CD4-positive, alpha-beta T cell (primary cell): ENCODE measurements around the gene PKIG. TPM values are rescaled to one million over a fixed set of nuclear protein-coding genes. Genes with fewer than 3 reads are reported as not detected.

Experiments used
- ATAC-seq: fragments of 200-7000 bp; cut with Tn5 transposase; one replicate; pipeline ENCODE4 v1.10.0; 2022; ENCODE audit warnings: mild to moderate bottlenecking; ENCODE audit not compliant: poor library complexity
- CTCF ChIA-PET: fragments of 350-600 bp; sonication (Branson Sonifier 250); formaldehyde crosslinking; loops from one replicate; lab custom pipeline; 2021; ENCODE audit warnings: antibody characterized with exemption, inconsistent platforms; lab: Charles Lee
- POLR2A ChIA-PET: fragments of 350-600 bp; sonication (Branson Sonifier 250); formaldehyde crosslinking; loops from one replicate; lab custom pipeline; 2021; ENCODE audit warnings: antibody characterized with exemption, inconsistent platforms; lab: Charles Lee
- DNase-seq, 14 experiments: peaks; one replicate each; pipeline ENCODE4 v3.0.0-alpha.2; 2013 to 2020; ENCODE audit warnings: mixed read lengths in 2 of 14
- H3K27ac ChIP-seq, 2 donors: one replicate each; pipeline versions ENCODE4 v1.5.1 to v1.7.0; 2013; ENCODE audit warnings: low read length in 2 of 2, low read depth in 1 of 2, mild to moderate bottlenecking in 1 of 2
- H3K27me3 ChIP-seq, 2 experiments: 1 replicate in 1 of 2; 2 replicates in 1 of 2; pipeline versions ENCODE4 v1.6.1 to v1.7.0; 2013; ENCODE audit warnings: low read length in 2 of 2, control low read depth in 1 of 2, mild to moderate bottlenecking in 1 of 2, moderate library complexity in 1 of 2; ENCODE audit not compliant: insufficient read depth in 2 of 2, control insufficient read depth in 1 of 2
- H3K36me3 ChIP-seq: one replicate; pipeline ENCODE4 v1.6.1; 2013; ENCODE audit warnings: low read length, control low read depth; ENCODE audit not compliant: insufficient read depth
- H3K4me1 ChIP-seq: one replicate; pipeline ENCODE4 v1.6.1; 2013; ENCODE audit warnings: low read length, control low read depth; ENCODE audit not compliant: insufficient read depth
- H3K4me3 ChIP-seq: one replicate; pipeline ENCODE4 v1.5.1; 2013; ENCODE audit warnings: mild to moderate bottlenecking, low read length, moderate library complexity
- H3K9me3 ChIP-seq, 2 experiments: 1 replicate in 1 of 2; 2 replicates in 1 of 2; pipeline versions ENCODE4 v1.6.1 to v1.7.0; 2013; ENCODE audit warnings: low read length in 2 of 2, mild to moderate bottlenecking in 2 of 2, control low read depth in 1 of 2, moderate library complexity in 1 of 2; ENCODE audit not compliant: control insufficient read depth in 1 of 2, insufficient read depth in 1 of 2
- H3K27ac Mint-ChIP-seq: one replicate; pipeline ENCODE4 v1.8.0; 2020; ENCODE audit warnings: mixed read lengths
- H3K27me3 Mint-ChIP-seq: one replicate; pipeline ENCODE4 v1.8.0; 2021; ENCODE audit warnings: mixed read lengths
- H3K36me3 Mint-ChIP-seq: one replicate; pipeline ENCODE4 v1.8.0; 2021; ENCODE audit warnings: low read depth, mixed read lengths
- H3K4me1 Mint-ChIP-seq: one replicate; pipeline ENCODE4 v1.8.0; 2021; ENCODE audit warnings: low read depth, mixed read lengths
- H3K4me3 Mint-ChIP-seq: one replicate; pipeline ENCODE4 v1.8.0; 2020; ENCODE audit warnings: mild to moderate bottlenecking, mixed read lengths
- H3K9me3 Mint-ChIP-seq: one replicate; pipeline ENCODE4 v1.8.0; 2020; ENCODE audit warnings: mixed read lengths
- CTCF ChIP-seq: fragments of 200-600 bp; IDR thresholded peaks from one replicate; pipeline ENCODE4 v1.8.0; 2022; ENCODE audit warnings: antibody characterized with exemption, mild to moderate bottlenecking
- intact Hi-C, 2 experiments: fragments of 100-400 bp; cut with DNase I in 1 of 2; cut with micrococcal nuclease in 1 of 2; formaldehyde crosslinking; loops; one replicate each; pipeline versions ENCODE4 v1.15.1 to v1.9.0; 2023 to 2025; cut with DNase I, micrococcal nuclease
- total RNA-seq, 174 experiments: library from RNA in 2 of 174; stranded (reverse) in 2 of 174; gene quantifications; one replicate each; pipeline ENCODE4 v1.2.3 and lab custom pipeline; 2021 to 2026

Gene PKIG
- total RNA-seq, 2 experiments from 2014 or later = 1.7 to 2.4 TPM

DNA sequence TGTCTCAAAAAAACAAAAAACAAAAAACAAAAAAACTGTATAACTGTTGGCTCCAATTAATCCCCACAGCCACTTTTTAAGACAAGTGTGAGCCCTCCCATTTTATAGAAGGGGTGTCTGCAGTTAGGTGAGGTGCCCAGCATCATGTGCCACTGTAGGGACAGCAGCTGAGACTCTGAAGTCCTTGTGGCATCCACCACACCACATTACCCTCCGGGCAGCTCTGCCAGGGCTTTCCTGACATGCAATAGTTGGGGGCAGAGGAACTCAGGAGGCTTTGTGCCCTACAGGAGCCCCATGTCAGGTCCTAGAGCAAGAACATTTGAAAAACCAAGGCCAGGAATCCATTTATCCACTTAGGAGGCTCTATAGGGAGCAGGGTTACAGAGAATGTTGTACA, 17.3 kb downstream of the PKIG start:
- H3K27ac ChIP-seq = no peak overlapping the region
- ChIA-PET CTCF (interaction anchor here (1.3 kb wide), 1 partner anchor 11 kb away, joined by 4 read pairs; no protein-coding TSS in a partner anchor), POLR2A (interaction anchor here (1.0 to 2.1 kb wide), 2 partner anchors 11 to 51 kb away, joined by 3 to 9 read pairs; no protein-coding TSS in a partner anchor)
- no peaks in the 10 kb centered on the region for H3K27me3 ChIP-seq
- DNase-seq (no peak), ATAC-seq (no peak)
- H3K27ac Mint-ChIP-seq = no peak overlapping the region
- no peak overlapping the region for H3K4me3 Mint-ChIP-seq
- peaks cover 19% of the 10 kb centered on the region for H3K4me1 ChIP-seq
- H3K36me3 Mint-ChIP-seq = no peaks in the 10 kb centered on the region
- no peaks in the 10 kb centered on the region for H3K27me3 Mint-ChIP-seq
- no peak overlapping the region for H3K4me3 ChIP-seq
- H3K9me3 ChIP-seq = no peaks in the 10 kb centered on the region
- no peaks in the 10 kb centered on the region for H3K9me3 Mint-ChIP-seq
- no peak for TF ChIP-seq CTCF
- no peaks in the 10 kb centered on the region for H3K36me3 ChIP-seq
- peaks cover 24% of the 10 kb centered on the region for H3K4me1 Mint-ChIP-seq
- intact Hi-C loops = loop anchor here in 1 of 2 experiments (10.0 kb wide), 1 partner anchor 485 kb away; no protein-coding TSS in a partner anchor

DNA sequence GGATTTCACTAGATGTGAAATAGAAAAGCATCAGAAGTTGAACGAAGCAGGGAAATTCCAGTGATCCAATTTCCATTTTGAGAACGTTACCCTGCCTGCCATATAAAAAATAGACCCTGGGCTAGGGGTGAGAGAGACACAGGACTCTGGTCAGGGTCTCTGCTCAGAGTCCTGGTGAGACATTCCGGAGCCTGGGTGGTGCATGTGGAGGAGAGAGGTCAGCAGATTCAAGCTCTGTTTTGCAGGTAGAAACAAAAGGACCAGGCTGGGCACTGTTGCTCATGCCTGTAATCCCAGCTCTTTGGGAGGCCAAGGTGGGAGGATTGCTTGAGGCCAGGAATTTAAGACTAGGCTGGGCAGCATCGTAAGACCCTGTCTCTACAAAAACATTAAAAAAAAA, 17.9 kb downstream of the PKIG start:
- no peak for DNase-seq
- Histone ChIP-seq H3K4me3 (no peak overlapping the region), H3K36me3 (no peaks in the 10 kb centered on the region), H3K9me3 (no peaks in the 10 kb centered on the region), H3K27ac (no peak overlapping the region), H3K4me1 (peaks cover 19% of the 10 kb centered on the region), H3K27me3 (no peaks in the 10 kb centered on the region)
- H3K4me3 Mint-ChIP-seq = no peak overlapping the region
- ATAC-seq = no peak
- H3K36me3 Mint-ChIP-seq = no peaks in the 10 kb centered on the region
- CTCF ChIA-PET = no interaction called here
- POLR2A ChIA-PET = no interaction called here
- no peak overlapping the region for H3K27ac Mint-ChIP-seq
- no peak for TF ChIP-seq CTCF
- intact Hi-C loops = loop anchor here in 1 of 2 experiments (10.0 kb wide), 1 partner anchor 486 kb away; no protein-coding TSS in a partner anchor
- peaks cover 24% of the 10 kb centered on the region for H3K4me1 Mint-ChIP-seq
- H3K27me3 Mint-ChIP-seq = no peaks in the 10 kb centered on the region
- H3K9me3 Mint-ChIP-seq = no peaks in the 10 kb centered on the region

- ATAC-seq (no peak), DNase-seq (no peak)
- Histone ChIP-seq H3K27me3 (no peaks in the 10 kb centered on the region), H3K4me1 (peaks cover 19% of the 10 kb centered on the region), H3K27ac (no peak overlapping the region), H3K36me3 (no peaks in the 10 kb centered on the region), H3K9me3 (no peaks in the 10 kb centered on the region), H3K4me3 (no peak overlapping the region)
- Mint-ChIP-seq H3K9me3 (no peaks in the 10 kb centered on the region), H3K4me3 (no peak overlapping the region), H3K27me3 (no peaks in the 10 kb centered on the region), H3K4me1 (peaks cover 24% of the 10 kb centered on the region), H3K36me3 (no peaks in the 10 kb centered on the region), H3K27ac (no peak overlapping the region)
- no peak for TF ChIP-seq CTCF
- ChIA-PET POLR2A (no interaction called here), CTCF (no interaction called here)
- intact Hi-C loops = loop anchor here in 1 of 2 experiments (10.0 kb wide), 1 partner anchor 486 kb away; no protein-coding TSS in a partner anchor
Observed at GRCh38 chr20:44600758-44601201, 18.4 kb downstream of the PKIG start.
